GM21737 (cell line): ENCODE data around the gene CYP21A2.
"Not testable (repeated sequence)": the region's sequence is repeated elsewhere in the genome, so short reads cannot be mapped to it uniquely, and the experiment has no call there.

ENCODE experiments used
- ATAC-seq: cut with Tn5 transposase; IDR thresholded peaks from one replicate; pipeline ENCODE4 v1.9.1; 2021; ENCODE audit warnings: mild to moderate bottlenecking, moderate library complexity; ENCODE audit not compliant: unreplicated experiment

Gene CYP21A2

DNA sequence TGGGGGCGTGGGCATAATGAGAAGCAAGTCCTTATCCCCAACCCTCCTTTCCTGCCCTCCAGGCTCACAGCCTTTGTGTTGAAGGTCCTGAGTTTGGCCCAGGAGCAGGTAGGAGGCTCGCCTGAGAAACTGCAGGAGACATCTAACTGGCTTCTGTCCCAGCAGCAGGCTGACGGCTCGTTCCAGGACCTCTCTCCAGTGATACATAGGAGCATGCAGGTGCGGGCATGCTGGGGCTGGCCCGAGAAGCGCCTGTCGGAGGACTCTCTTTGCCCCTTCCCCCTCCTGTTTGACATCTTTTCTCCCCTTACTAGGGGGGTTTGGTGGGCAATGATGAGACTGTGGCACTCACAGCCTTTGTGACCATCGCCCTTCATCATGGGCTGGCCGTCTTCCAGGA lies 9.6 kb upstream of the CYP21A2 start:
- not testable (repeated sequence) for ATAC-seq

DNA sequence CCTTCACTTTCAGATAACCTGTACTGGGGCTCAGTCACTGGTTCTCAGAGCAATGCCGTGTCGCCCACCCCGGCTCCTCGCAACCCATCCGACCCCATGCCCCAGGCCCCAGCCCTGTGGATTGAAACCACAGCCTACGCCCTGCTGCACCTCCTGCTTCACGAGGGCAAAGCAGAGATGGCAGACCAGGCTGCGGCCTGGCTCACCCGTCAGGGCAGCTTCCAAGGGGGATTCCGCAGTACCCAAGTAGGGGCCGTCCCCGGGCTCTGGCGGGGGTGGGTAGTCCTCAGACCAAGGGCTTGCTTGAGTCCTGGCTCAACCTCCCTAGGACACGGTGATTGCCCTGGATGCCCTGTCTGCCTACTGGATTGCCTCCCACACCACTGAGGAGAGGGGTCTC lies 8.7 kb upstream of the CYP21A2 start:
- not testable (repeated sequence) for ATAC-seq

DNA sequence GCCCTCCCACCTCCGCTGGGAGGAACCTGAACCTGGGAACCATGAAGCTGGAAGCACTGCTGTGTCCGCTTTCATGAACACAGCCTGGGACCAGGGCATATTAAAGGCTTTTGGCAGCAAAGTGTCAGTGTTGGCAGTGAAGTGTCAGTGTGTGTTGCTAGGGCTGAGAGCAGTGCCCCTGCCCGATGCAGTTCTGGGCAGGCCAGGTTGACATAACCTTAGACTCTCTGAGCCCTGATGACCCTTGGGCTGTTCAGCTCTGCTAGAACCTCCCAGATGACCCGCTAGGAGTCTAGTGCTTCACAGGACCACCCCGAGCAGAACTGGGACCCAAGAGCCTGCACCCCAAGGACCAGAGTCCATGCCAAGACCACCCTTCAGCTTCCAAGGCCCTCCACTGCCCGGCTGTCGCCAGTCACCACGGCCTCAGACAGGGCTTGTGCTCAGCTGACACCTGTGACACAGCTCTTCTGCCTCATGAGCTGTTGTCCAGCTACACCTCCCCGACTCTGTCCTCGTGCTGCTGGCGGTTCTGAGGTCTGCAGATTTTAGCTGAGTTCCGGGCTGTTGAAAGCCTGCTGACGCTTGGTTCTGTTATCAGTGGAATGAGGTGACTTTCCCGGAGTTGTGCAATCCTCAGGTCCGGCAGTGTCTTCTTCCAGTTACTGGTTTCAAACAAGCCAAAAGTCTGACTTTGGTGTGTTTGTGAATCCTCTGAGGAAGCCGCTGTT lies 2.8 kb upstream of the CYP21A2 start:
- not testable (repeated sequence) for ATAC-seq

DNA sequence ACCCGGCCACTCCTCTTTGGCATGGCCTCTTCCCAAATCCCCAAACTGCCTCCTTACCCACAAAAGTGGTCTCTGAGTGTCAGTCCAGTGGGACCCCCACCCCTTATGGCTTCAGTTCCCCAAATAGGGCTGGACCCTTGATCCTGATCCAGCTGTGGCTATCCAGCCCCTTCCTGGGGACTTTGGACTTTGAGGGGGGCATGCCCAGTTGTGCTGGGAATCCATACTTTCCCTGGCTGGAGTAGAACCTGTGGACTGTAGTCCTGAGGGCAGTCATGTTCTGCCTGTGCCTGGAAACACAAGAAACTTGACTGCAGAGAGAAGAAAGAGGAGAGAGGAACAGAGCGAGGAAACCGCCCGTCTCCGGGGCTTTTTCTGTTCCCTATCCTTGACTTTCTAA lies 1.1 kb upstream of the CYP21A2 start:
- ATAC-seq = not testable (repeated sequence)

DNA sequence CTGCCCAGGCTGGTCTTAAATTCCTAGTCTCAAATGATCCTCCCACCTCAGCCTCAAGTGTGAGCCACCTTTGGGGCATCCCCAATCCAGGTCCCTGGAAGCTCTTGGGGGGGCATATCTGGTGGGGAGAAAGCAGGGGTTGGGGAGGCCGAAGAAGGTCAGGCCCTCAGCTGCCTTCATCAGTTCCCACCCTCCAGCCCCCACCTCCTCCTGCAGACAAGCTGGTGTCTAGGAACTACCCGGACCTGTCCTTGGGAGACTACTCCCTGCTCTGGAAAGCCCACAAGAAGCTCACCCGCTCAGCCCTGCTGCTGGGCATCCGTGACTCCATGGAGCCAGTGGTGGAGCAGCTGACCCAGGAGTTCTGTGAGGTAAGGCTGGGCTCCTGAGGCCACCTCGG lies 663 bp downstream of the CYP21A2 start:
- ATAC-seq = not testable (repeated sequence)

DNA sequence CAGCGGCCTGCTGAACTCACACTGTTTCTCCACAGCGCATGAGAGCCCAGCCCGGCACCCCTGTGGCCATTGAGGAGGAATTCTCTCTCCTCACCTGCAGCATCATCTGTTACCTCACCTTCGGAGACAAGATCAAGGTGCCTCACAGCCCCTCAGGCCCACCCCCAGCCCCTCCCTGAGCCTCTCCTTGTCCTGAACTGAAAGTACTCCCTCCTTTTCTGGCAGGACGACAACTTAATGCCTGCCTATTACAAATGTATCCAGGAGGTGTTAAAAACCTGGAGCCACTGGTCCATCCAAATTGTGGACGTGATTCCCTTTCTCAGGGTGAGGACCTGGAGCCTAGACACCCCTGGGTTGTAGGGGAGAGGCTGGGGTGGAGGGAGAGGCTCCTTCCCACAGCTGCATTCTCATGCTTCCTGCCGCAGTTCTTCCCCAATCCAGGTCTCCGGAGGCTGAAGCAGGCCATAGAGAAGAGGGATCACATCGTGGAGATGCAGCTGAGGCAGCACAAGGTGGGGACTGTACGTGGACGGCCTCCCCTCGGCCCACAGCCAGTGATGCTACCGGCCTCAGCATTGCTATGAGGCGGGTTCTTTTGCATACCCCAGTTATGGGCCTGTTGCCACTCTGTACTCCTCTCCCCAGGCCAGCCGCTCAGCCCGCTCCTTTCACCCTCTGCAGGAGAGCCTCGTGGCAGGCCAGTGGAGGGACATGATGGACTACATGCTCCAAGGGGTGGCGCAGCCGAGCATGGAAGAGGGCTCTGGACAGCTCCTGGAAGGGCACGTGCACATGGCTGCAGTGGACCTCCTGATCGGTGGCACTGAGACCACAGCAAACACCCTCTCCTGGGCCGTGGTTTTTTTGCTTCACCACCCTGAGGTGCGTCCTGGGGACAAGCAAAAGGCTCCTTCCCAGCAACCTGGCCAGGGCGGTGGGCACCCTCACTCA lies 1.4 kb downstream of the CYP21A2 start:
- not testable (repeated sequence) for ATAC-seq

DNA sequence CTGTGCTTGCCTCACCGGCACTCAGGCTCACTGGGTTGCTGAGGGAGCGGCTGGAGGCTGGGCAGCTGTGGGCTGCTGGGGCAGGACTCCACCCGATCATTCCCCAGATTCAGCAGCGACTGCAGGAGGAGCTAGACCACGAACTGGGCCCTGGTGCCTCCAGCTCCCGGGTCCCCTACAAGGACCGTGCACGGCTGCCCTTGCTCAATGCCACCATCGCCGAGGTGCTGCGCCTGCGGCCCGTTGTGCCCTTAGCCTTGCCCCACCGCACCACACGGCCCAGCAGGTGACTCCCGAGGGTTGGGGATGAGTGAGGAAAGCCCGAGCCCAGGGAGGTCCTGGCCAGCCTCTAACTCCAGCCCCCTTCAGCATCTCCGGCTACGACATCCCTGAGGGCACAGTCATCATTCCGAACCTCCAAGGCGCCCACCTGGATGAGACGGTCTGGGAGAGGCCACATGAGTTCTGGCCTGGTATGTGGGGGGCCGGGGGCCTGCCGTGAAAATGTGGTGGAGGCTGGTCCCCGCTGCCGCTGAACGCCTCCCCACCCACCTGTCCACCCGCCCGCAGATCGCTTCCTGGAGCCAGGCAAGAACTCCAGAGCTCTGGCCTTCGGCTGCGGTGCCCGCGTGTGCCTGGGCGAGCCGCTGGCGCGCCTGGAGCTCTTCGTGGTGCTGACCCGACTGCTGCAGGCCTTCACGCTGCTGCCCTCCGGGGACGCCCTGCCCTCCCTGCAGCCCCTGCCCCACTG lies 2.3 kb downstream of the CYP21A2 start:
- ATAC-seq = not testable (repeated sequence)

DNA sequence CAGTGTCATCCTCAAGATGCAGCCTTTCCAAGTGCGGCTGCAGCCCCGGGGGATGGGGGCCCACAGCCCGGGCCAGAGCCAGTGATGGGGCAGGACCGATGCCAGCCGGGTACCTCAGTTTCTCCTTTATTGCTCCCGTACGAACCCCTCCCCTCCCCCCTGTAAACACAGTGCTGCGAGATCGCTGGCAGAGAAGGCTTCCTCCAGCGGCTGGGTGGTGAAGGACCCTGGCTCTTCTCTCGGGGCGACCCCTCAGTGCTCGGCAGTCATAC lies 2.8 kb downstream of the CYP21A2 start:
- not testable (repeated sequence) for ATAC-seq

DNA sequence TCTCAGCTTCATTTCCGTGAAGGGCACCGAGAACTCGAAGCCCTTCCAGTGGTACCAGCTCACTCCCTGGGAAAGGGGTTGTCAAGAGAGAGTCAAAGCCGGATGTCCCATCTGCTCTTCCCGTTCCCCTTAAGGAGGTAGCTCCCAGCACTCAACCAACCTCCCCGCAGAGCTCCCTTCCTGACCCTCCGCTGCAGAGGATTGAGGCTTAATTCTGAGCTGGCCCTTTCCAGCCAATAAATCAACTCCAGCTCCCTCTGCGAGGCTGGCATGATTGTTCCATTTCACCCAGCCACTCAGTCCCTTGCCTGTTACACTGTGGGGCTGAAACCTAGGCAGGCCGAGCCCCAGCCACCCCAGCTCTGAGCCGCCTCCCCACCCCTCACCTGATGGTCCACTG lies 3.2 kb downstream of the CYP21A2 start:
- ATAC-seq = not testable (repeated sequence)

DNA sequence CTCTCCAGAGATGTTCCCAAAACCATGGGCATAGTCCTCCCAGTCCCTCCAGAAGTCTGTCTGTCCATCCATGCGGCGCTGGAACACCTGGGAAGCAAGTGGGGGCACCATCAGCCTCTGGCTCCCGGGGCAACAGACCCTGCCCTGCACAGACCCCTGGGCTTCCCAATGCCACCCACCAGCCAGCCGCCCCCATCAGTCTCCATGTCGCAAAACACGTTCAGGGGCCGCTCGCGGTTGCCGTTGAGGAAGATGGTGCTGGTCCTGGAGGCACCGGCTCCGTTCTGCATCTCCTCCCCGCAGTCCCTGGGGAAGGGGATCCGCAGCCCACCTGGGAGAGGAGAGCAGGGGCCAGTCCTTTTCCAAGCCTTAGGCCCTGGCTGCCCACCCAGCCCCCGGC lies 4.1 kb downstream of the CYP21A2 start:
- ATAC-seq = not testable (repeated sequence)

DNA sequence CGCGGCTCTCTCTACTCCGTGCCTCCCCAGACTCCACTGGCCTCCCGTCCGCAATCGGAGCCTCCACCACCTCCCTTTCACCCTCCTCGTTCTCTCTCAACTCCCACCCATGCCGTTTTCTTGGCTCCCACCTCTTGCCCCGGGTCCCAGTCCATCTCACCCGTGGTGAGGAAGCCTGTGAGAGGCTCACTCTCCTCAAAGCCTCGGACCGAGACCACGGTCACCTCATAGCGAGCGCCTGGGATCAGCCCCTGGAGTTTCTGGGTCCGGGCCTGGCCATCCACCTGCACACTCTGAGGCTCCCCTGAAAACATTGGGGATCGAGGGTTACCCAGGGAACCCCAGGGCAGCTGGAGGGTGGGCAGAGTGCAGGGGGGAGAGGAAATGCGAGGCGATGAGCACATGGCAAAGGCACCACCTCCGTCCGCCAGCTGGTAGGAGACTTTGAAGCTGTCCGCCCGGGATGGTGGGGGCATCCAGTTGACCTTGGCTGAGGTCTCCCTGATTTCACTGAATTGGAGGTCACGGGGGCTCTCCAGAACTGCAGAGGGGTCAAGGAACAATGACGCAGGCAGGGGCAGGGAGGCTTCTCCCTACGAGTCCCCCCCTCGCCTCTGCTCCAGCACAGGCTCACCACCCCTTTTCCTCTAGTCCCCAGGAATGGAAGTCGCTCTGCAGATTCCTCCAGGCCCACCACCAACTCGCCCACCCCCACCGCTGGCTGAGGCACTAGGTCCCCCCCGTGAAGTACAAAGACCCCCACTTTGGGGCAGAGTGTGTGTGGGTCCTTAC lies 5.6 kb downstream of the CYP21A2 start:
- not testable (repeated sequence) for ATAC-seq

DNA sequence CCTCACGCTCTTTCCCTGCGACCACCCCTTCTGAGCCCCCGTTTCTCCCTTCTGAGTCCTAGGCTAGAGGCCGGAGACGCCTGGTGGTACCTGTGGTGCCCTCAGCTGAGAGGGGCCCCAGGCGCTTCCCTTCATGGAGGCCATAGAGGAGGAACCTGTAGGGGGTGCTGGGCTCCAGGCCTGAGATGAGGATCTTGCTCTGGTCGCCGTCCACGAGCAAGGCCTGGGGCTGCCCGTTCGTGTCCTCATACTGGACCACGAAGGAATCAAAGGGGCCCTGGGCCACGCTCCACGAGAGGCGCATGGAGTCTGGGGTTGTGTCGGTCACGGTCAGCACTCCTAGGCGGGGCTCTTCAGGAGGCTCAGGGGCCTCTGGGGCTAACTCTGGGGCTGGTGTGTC lies 6.7 kb downstream of the CYP21A2 start:
- not testable (repeated sequence) for ATAC-seq

DNA sequence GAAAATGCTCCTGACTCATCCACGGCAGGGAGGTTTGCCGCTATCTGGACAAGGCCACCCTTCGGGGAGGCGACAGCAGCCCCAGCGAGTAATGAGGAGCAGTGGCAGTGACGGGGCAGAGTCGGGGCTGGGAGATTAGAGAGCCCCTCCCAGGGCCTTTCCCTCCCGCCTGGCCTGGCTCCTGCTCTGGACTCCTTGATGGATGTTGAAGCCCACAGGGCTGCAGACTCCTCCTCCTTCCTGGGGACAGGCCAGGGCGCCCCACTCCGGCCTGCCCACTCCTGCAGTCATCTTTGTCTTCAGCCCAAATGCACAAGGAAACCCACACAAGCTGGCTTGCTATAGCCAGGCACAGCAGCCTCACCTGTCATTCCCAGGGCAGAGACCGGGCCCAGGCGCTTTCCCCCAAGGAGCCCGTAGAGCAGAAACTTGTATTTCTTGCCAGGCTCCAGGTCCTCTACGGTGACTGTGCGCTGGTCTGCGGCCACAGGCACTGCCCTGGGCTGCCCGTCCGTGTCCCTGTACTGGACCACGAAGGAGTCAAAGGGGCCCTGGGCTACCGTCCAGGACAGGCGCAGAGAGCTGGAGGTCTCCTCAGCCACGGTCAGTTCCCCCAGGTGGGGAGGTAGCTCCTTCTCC lies 7.7 kb downstream of the CYP21A2 start:
- ATAC-seq = no peak

DNA sequence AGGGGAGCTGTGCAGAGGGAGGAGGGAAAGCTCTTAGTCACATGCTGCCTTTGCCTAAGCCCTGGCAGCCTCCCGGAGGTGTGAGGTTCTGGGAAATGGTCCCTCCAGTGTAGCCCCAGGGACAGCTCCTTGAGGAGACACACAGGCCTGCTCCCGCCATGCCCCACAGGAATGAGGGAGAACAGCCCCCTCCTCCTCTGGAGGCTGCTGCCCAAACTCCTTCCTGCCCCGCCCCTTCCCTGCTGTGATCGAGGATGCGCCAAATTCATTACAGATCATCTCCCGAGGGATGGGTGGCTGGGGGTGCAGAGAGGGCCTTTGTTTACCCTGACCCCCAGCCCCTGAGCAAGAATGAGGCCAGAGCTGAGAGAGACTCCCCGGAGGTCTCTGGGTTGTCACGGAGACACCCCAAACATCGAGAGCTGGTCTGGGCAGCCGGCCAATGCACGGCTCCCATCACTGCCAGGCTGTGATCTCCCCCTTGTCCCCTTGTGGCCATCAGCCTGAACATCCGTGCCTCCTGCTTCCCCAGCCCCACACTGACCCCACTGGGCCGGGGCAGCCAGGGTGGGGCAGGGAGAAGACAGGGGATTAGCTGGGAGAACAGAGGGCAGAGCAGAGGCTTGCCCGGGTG lies 8.4 kb downstream of the CYP21A2 start:
- ATAC-seq = no peak

DNA sequence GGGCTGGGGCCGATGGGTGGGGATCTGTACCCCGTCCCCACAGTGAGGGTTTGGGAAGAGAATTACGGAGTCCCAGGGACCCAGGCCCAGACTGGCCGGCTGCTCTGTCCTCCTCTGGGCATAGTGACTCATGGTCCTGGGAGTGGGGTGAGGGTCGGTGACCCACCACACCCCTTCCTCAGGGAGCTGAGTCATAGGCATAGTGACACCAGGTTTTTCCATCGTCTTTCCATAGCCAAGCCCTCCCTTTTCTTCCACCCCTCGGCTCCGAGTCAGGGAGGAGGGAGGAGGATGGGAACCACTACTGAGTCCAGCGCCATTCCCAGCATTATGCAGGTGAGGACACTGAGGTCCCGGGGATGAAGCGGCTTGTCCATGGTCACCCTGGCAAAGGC lies 8.9 kb downstream of the CYP21A2 start:
- no peak for ATAC-seq

DNA sequence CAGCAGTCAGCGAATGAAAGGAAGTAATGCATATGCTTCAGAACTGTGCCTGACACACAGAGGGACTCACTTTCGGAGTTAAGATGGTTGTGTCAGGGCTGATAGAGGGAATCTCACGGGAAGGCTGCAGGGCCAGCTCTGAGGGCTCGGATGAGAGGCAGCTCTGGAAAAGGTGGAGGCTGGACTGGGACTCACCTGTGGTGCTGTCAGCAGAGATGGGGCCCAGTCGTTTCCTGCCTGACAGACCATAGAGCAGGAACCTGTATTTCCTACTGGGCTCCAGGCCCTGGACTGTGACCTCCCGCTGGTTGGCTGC lies 9.3 kb downstream of the CYP21A2 start:
- ATAC-seq = no peak

DNA sequence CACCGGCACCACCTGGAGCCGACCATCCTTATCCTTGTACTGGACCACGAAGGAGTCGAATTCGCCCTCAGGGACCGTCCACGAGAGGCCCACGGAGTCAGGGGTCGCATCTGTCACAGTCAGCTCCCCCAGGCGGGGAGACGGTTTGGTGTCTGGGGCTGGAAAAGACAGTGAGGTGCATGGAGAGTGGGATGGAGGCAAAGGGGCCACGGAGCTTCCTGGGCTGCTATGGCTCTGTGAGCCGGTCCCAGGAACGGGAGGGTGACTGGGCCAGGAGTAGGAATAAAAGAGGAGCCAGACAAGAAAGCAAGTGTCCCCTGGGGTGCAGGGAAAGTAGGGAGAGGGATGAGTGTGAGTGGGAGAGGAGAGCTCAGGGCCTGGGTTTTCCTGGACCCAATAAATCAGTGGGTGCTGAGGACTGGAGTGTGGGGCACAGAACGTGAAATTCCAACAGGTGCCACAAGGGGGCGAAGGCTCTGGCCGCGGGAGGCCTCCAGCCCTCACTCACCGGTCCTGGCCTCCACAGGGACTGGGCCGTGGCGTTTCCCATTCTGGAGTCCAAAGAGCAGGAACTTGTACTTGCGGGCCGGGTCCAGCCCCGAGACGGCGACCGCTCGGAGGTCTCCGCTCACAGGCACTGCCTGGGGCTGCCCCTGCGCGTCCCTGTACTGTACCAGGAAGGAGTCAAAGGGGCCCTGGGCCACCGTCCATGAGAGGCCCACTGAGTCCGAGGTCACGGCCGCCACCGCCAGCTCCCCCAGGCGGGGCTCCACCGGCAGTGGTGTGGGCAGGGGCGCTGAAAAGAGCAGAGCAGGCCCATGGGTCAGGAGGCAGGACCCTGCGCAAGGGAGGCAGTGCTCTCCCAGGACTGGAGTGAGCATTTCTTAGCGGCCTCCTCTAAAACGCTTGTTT lies 9.9 kb downstream of the CYP21A2 start:
- ATAC-seq = no peak

DNA sequence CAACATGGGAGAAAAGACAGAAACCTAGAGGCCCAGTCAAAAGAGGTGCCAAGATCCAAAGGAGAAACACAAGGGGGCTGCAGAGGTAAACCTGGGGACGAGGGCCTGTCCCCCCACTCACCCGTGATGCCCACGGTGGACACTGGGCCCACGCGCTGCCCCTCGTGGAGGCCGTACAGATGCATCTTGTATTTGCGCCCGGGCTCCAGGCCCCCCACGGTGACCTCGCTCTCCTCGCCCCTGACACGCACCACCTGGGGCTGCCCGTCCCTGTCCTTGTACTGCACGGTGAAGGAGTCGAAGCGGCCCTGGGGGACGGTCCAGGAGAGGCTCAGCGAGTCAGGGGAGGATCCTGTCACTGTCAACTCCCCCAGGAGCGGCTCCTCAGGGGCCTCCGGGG lies 10.9 kb downstream of the CYP21A2 start:
- ATAC-seq = not testable (repeated sequence)

DNA sequence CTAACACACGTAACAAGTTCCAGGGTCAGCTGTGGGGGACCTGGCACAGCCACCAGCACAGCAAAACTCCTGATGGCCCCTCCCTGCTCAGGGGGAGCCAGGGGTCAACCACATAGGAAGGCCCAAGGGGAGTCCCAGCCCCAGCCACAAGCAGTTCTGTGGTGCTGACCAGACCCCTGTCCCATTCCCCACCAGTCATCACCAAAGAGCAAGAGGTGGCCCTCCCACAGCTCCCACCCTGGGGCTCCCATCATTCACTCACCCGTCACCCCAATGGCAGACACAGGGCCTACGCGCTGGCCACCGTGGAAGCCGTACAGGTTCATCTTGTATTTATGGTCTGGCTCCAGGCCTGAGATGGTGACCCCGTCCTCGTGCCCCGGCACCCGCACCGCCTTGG lies 11.5 kb downstream of the CYP21A2 start:
- ATAC-seq = not testable (repeated sequence)
